Neural cell (in vitro differentiated cells): Measurements from ENCODE around the gene RFNG. TPM values are rescaled to one million over a fixed set of nuclear protein-coding genes. Genes with fewer than 3 reads are reported as not detected.

Experiments
- H2AFZ ChIP-seq: fragments of 200-600, 300-800 bp; sonication (generic), shearing (Covaris generic); 2 replicates; pipeline ENCODE4 v1.6.0; 2014; ENCODE audit warnings: low read depth, mild to moderate bottlenecking, antibody characterized with exemption, low read length, moderate library complexity
- H3F3A ChIP-seq: fragments of 200-600 bp; shearing (Covaris generic); 2 replicates; pipeline ENCODE4 v1.6.1; 2016; ENCODE audit warnings: mild to moderate bottlenecking, moderate library complexity, mixed read lengths, antibody characterized with exemption, low read length; ENCODE audit not compliant: insufficient read depth, poor library complexity, severe bottlenecking
- H3K27ac ChIP-seq: fragments of 200-600, 300-800 bp; sonication (generic), shearing (Covaris generic); 2 replicates; pipeline ENCODE4 v1.5.1; 2014; ENCODE audit warnings: mild to moderate bottlenecking, low read length, moderate library complexity
- H3K27me3 ChIP-seq: fragments of 300-800, 200-600 bp; sonication (generic), shearing (Covaris generic); 2 replicates; pipeline ENCODE4 v1.6.0; 2014; ENCODE audit warnings: mild to moderate bottlenecking, low read depth, low read length, moderate library complexity; ENCODE audit not compliant: insufficient read depth
- H3K36me3 ChIP-seq: fragments of 300-800, 200-600 bp; sonication (generic), shearing (Covaris generic); 2 replicates; pipeline ENCODE4 v1.5.1; 2014; ENCODE audit warnings: mild to moderate bottlenecking, antibody characterized with exemption, low read length, moderate library complexity; ENCODE audit not compliant: insufficient read depth
- H3K4me2 ChIP-seq: fragments of 300-800, 200-600 bp; sonication (generic), shearing (Covaris generic); 2 replicates; pipeline ENCODE4 v1.6.0; 2014; ENCODE audit warnings: mild to moderate bottlenecking, low read length
- H3K4me3 ChIP-seq: fragments of 300-800, 200-600 bp; sonication (generic), shearing (Covaris generic); 2 replicates; pipeline ENCODE4 v1.5.1; 2014; ENCODE audit warnings: mild to moderate bottlenecking, low read length, moderate library complexity
- H3K79me2 ChIP-seq: fragments of 200-600 bp; shearing (Covaris generic); replicated peaks from 2 replicates; pipeline ENCODE4 v1.6.0; 2014; ENCODE audit warnings: mild to moderate bottlenecking, low read length, moderate library complexity; ENCODE audit not compliant: insufficient read depth
- H3K9ac ChIP-seq: fragments of 300-800, 200-600 bp; sonication (generic), shearing (Covaris generic); 2 replicates; pipeline ENCODE4 v1.6.1; 2016; ENCODE audit warnings: mild to moderate bottlenecking, low read length, mixed read lengths
- H3K9me2 ChIP-seq: fragments of 200-600 bp; shearing (Covaris generic); 2 replicates; pipeline ENCODE4 v1.6.1; 2016; ENCODE audit warnings: mild to moderate bottlenecking, low read length, mixed read lengths; ENCODE audit not compliant: insufficient read depth
- H3K9me3 ChIP-seq: fragments of 200-600, 300-800 bp; sonication (generic), shearing (Covaris generic); 2 replicates; pipeline ENCODE4 v1.6.1; 2016; ENCODE audit warnings: mild to moderate bottlenecking, mixed run types, low read length, moderate library complexity, mixed read lengths
- H4K20me1 ChIP-seq: fragments of 200-600 bp; shearing (Covaris generic); 2 replicates; pipeline ENCODE4 v1.6.1; 2016; ENCODE audit warnings: mild to moderate bottlenecking, mixed run types; ENCODE audit not compliant: insufficient read depth
- EP300 ChIP-seq: fragments of 450-650 bp; conservative IDR thresholded peaks from 2 replicates; pipeline ENCODE4 v1.6.1; 2014; ENCODE audit warnings: antibody characterized with exemption, mild to moderate bottlenecking, moderate library complexity; ENCODE audit not compliant: poor library complexity, severe bottlenecking
- EZH2 ChIP-seq: fragments of 200-600, 300-800 bp; shearing (Covaris generic), sonication (generic); IDR thresholded peaks from 2 replicates; pipeline ENCODE4 v1.6.1; 2014; ENCODE audit warnings: antibody characterized with exemption, low read length, borderline replicate concordance, mild to moderate bottlenecking; ENCODE audit not compliant: insufficient read depth, poor library complexity, severe bottlenecking
- MXI1 ChIP-seq: fragments of 450-650 bp; conservative IDR thresholded peaks from 2 replicates; pipeline ENCODE4 v1.6.1; 2014; ENCODE audit warnings: antibody characterized with exemption, mild to moderate bottlenecking; ENCODE audit not compliant: poor library complexity, severe bottlenecking
- POLR2AphosphoS5 ChIP-seq: IDR thresholded peaks from 2 replicates; pipeline ENCODE4 v1.6.1; 2012
- RAD21 ChIP-seq: fragments of 450-650 bp; conservative IDR thresholded peaks from 2 replicates; pipeline ENCODE4 v1.6.1; 2014; ENCODE audit warnings: antibody characterized with exemption, mild to moderate bottlenecking, moderate library complexity
- REST ChIP-seq: IDR thresholded peaks from 2 replicates; pipeline ENCODE4 v1.6.1; 2012; ENCODE audit warnings: borderline replicate concordance
- SMC3 ChIP-seq: fragments of 450-650 bp; conservative IDR thresholded peaks from 2 replicates; pipeline ENCODE4 v1.6.1; 2014; ENCODE audit warnings: antibody characterized with exemption, mild to moderate bottlenecking, moderate library complexity; ENCODE audit not compliant: poor library complexity
- TAF1 ChIP-seq: IDR thresholded peaks from 2 replicates; pipeline ENCODE4 v1.6.1; 2012; ENCODE audit warnings: low read depth
- polyA plus RNA-seq: library from polyadenylated mRNA; depleted of rRNA; stranded (reverse); fragments of >200 nt; gene quantifications from 2 replicates; pipeline ENCODE4 v1.2.3, GENCODE V29; 2014
- TF ChIP-seq, protein P1 (sequence below): fragments of 450-650 bp; IDR thresholded peaks from 2 replicates; pipeline ENCODE4 v1.5.1; 2014; ENCODE audit warnings: antibody characterized with exemption, mild to moderate bottlenecking, moderate library complexity; ENCODE audit not compliant: poor library complexity, severe bottlenecking

The RFNG gene
- polyA plus RNA-seq, 1 donor from 2014 or later, result 176 TPM

- Histone ChIP-seq H3K4me2 (no peak overlapping the region), H3K9me3 (no peaks in the 10 kb centered on the region), H3F3A (no peaks in the 10 kb centered on the region), H2AFZ (no peak overlapping the region), H3K9me2 (no peaks in the 10 kb centered on the region), H3K27ac (no peak overlapping the region), H3K27me3 (no peaks in the 10 kb centered on the region), H3K4me3 (no peak overlapping the region), H4K20me1 (no peaks in the 10 kb centered on the region), H3K36me3 (no peaks in the 10 kb centered on the region), H3K79me2 (no peaks in the 10 kb centered on the region), H3K9ac (no peak overlapping the region)
- TF ChIP-seq MXI1 (no peak), EZH2 (no peak), POLR2AphosphoS5 (no peak), EP300 (no peak), TAF1 (no peak), REST (no peak), RAD21 (no peak), SMC3 (no peak)
- TF ChIP-seq, protein P1, sequence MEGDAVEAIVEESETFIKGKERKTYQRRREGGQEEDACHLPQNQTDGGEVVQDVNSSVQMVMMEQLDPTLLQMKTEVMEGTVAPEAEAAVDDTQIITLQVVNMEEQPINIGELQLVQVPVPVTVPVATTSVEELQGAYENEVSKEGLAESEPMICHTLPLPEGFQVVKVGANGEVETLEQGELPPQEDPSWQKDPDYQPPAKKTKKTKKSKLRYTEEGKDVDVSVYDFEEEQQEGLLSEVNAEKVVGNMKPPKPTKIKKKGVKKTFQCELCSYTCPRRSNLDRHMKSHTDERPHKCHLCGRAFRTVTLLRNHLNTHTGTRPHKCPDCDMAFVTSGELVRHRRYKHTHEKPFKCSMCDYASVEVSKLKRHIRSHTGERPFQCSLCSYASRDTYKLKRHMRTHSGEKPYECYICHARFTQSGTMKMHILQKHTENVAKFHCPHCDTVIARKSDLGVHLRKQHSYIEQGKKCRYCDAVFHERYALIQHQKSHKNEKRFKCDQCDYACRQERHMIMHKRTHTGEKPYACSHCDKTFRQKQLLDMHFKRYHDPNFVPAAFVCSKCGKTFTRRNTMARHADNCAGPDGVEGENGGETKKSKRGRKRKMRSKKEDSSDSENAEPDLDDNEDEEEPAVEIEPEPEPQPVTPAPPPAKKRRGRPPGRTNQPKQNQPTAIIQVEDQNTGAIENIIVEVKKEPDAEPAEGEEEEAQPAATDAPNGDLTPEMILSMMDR, result no peak
Observed at GRCh38 chr17:81999976-82000802, 51.4 kb downstream of the RFNG start.

- Histone ChIP-seq H3K9ac (no peak overlapping the region), H3K9me2 (no peaks in the 10 kb centered on the region), H4K20me1 (no peaks in the 10 kb centered on the region), H3F3A (no peaks in the 10 kb centered on the region), H3K27me3 (no peaks in the 10 kb centered on the region), H3K4me3 (no peak overlapping the region), H3K27ac (no peak overlapping the region), H3K9me3 (no peaks in the 10 kb centered on the region), H2AFZ (no peak overlapping the region), H3K36me3 (no peaks in the 10 kb centered on the region), H3K79me2 (no peaks in the 10 kb centered on the region), H3K4me2 (no peak overlapping the region)
- TF ChIP-seq, protein P1, result no peak
- TF ChIP-seq MXI1, result no peak
- TF ChIP-seq TAF1, result no peak
- no peak for TF ChIP-seq EP300
- no peak for TF ChIP-seq REST
- no peak for TF ChIP-seq POLR2AphosphoS5
- no peak for TF ChIP-seq EZH2
Observed at GRCh38 chr17:81999587-81999975, 52.0 kb downstream of the RFNG start.
